IMR-90 (cell line): Measurements from ENCODE around the gene OR2J3. TPM values are rescaled to one million over a fixed set of nuclear protein-coding genes. Genes with fewer than 3 reads are reported as not detected.

Source experiments
- ATAC-seq: fragments of 200-7000 bp; cut with Tn5 transposase; 2 replicates; pipeline ENCODE4 v1.9.1; 2020; ENCODE audit warnings: low read depth, mild to moderate bottlenecking, moderate library complexity
- BruUV-seq: library from RNA; stranded (reverse); fragments of 400-500 nt; replicated peaks from 2 replicates; lab custom pipeline; 2021; lab: Mats Ljungman, UMichigan
- CTCF ChIA-PET: fragments of 300-600 bp; formaldehyde crosslinking; extraction: SDS; loops from one replicate; lab custom pipeline; 2021; ENCODE audit warnings: antibody characterized with exemption; lab: Yijun Ruan, JAX
- POLR2A ChIA-PET: fragments of 300-600 bp; sonication (Branson Sonifier 250); formaldehyde crosslinking; loops from one replicate; lab custom pipeline; 2022; ENCODE audit warnings: antibody characterized with exemption; ENCODE audit not compliant: unreplicated experiment; lab: Charles Lee
- DNase-seq: peaks from one replicate; pipeline ENCODE4 v3.0.0; 2013
- H2AFZ ChIP-seq: replicated peaks from 2 replicates; pipeline ENCODE3; 2013; ENCODE audit warnings: low read length, mild to moderate bottlenecking; ENCODE audit not compliant: poor library complexity
- H2AK5ac ChIP-seq: 2 replicates; pipeline ENCODE4 v1.6.1; 2013; ENCODE audit warnings: low read depth, low read length, inconsistent platforms
- H2AK9ac ChIP-seq: replicated peaks from 2 replicates; pipeline ENCODE3; 2013; ENCODE audit warnings: mild to moderate bottlenecking, low read depth, low read length, moderate library complexity; ENCODE audit not compliant: poor library complexity
- H2BK120ac ChIP-seq: 2 replicates; pipeline ENCODE4 v1.6.1; 2013; ENCODE audit warnings: low read depth, low read length, inconsistent platforms
- H2BK15ac ChIP-seq: 3 replicates; pipeline ENCODE4 v1.6.1; 2013; ENCODE audit warnings: low read depth, low read length, inconsistent platforms
- H2BK20ac ChIP-seq: 2 replicates; pipeline ENCODE4 v1.6.1; 2013; ENCODE audit warnings: low read depth, mild to moderate bottlenecking, inconsistent platforms, low read length, moderate library complexity
- H2BK5ac ChIP-seq: 2 replicates; pipeline ENCODE4 v1.6.1; 2013; ENCODE audit warnings: mild to moderate bottlenecking, low read depth, low read length, inconsistent platforms; ENCODE audit not compliant: poor library complexity, severe bottlenecking
- H3K14ac ChIP-seq: replicated peaks from 2 replicates; pipeline ENCODE4 v1.6.1; 2013; ENCODE audit warnings: low read depth, low read length, inconsistent platforms
- H3K18ac ChIP-seq: 2 replicates; pipeline ENCODE4 v1.6.1; 2013; ENCODE audit warnings: low read depth, low read length, control low read depth
- H3K23ac ChIP-seq: 2 replicates; pipeline ENCODE4 v1.6.1; 2013; ENCODE audit warnings: low read depth, low read length, inconsistent platforms
- H3K27ac ChIP-seq: 2 replicates; pipeline ENCODE4 v1.5.1; 2013; ENCODE audit warnings: mild to moderate bottlenecking, control low read depth, low read length; ENCODE audit not compliant: insufficient read depth
- H3K27me3 ChIP-seq: 2 replicates; pipeline ENCODE4 v1.6.1; 2013; ENCODE audit warnings: low read length; ENCODE audit not compliant: control insufficient read depth, insufficient read depth
- H3K36me3 ChIP-seq: 2 replicates; pipeline ENCODE4 v1.6.1; 2013; ENCODE audit warnings: low read length, mixed read lengths; ENCODE audit not compliant: control insufficient read depth, insufficient read depth
- H3K4ac ChIP-seq: 2 replicates; pipeline ENCODE4 v1.6.1; 2013; ENCODE audit warnings: low read depth, low read length, inconsistent platforms
- H3K4me1 ChIP-seq: 2 replicates; pipeline ENCODE4 v1.6.1; 2013; ENCODE audit warnings: low read length, mixed read lengths; ENCODE audit not compliant: control insufficient read depth, insufficient read depth
- H3K4me2 ChIP-seq: 2 replicates; pipeline ENCODE4 v1.6.1; 2013; ENCODE audit warnings: low read depth, mild to moderate bottlenecking, control low read depth, low read length, moderate library complexity
- H3K4me3 ChIP-seq: 2 replicates; pipeline ENCODE4 v1.5.1; 2013; ENCODE audit warnings: low read depth, mild to moderate bottlenecking, control low read depth, low read length, moderate library complexity; ENCODE audit not compliant: insufficient read depth
- H3K56ac ChIP-seq: 2 replicates; pipeline ENCODE4 v1.6.1; 2013; ENCODE audit warnings: low read length, inconsistent platforms; ENCODE audit not compliant: insufficient read depth; ENCODE audit errors: extremely low read depth
- H3K79me1 ChIP-seq, 2 experiments: 2 replicates each; pipeline ENCODE4 v1.6.1; 2013; ENCODE audit warnings: low read length in 2 of 2, inconsistent platforms in 1 of 2, low read depth in 1 of 2
- H3K9ac ChIP-seq: 2 replicates; pipeline ENCODE4 v1.6.1; 2013; ENCODE audit warnings: low read depth, low read length, control low read depth
- H3K9me1 ChIP-seq: 2 replicates; pipeline ENCODE4 v1.6.1; 2013; ENCODE audit warnings: low read length, inconsistent platforms; ENCODE audit not compliant: insufficient read depth
- H3K9me3 ChIP-seq: 2 replicates; pipeline ENCODE4 v1.6.1; 2013; ENCODE audit warnings: low read length; ENCODE audit not compliant: control insufficient read depth, insufficient read depth
- H4K20me1 ChIP-seq: 2 replicates; pipeline ENCODE4 v1.6.1; 2013; ENCODE audit warnings: low read length, inconsistent platforms; ENCODE audit not compliant: insufficient read depth
- H4K5ac ChIP-seq: 2 replicates; pipeline ENCODE4 v1.6.1; 2013; ENCODE audit warnings: mild to moderate bottlenecking, low read depth, low read length, control low read depth
- H4K8ac ChIP-seq, 2 experiments: 2 replicates each; pipeline ENCODE4 v1.6.1; 2013; ENCODE audit warnings: low read depth in 2 of 2, low read length in 2 of 2, control low read depth in 1 of 2, inconsistent platforms in 1 of 2
- H4K91ac ChIP-seq: 2 replicates; pipeline ENCODE4 v1.6.1; 2013; ENCODE audit warnings: low read depth, low read length, inconsistent platforms; ENCODE audit not compliant: insufficient read depth
- RCOR1 ChIP-seq: IDR thresholded peaks from 2 replicates; pipeline ENCODE4 v1.6.1; 2012; ENCODE audit warnings: mild to moderate bottlenecking, low read length, improper control_type of control experiment; ENCODE audit not compliant: insufficient replicate concordance
- WGBS, 2 experiments: methylation state at CpG; one replicate each; pipeline versions ENCODE4 v1.1.5 to v1.1.7; 2013; ENCODE audit warnings: missing lambda C conversion rate in 2 of 2; ENCODE audit not compliant: insufficient read length in 1 of 2; ENCODE audit errors: extremely low coverage in 2 of 2; 5-methylcytosine and 5-hydroxymethylcytosine counted together
- dilution Hi-C: fragments of 300-500 bp; cut with HindIII; formaldehyde crosslinking; loops from one replicate; pipeline ENCODE4 v1.14.3; 2018; ENCODE audit warnings: low sequenced_read_pairs; ENCODE audit not compliant: unreplicated experiment
- in situ Hi-C: fragments of 300-500 bp; cut with MboI; formaldehyde crosslinking; loops from 3 replicates; pipeline ENCODE4 v1.14.3; 2019; ENCODE audit warnings: low sequenced_read_pairs, inconsistent platforms, mixed read lengths
- intact Hi-C: fragments of 100-400 bp; cut with micrococcal nuclease; formaldehyde crosslinking; loops from 2 replicates; pipeline ENCODE4 v1.10.0; 2022
- polyA plus RNA-seq, 3 experiments: library from polyadenylated mRNA; depleted of rRNA; stranded (reverse); fragments of >200 nt; gene quantifications; 2 replicates each; pipeline ENCODE4 v1.2.3, GENCODE V29; 2012; ENCODE audit warnings: low replicate concordance in 1 of 3
- total RNA-seq: library from RNA; depleted of rRNA; stranded (reverse); fragments of >200 nt; gene quantifications from 2 replicates; pipeline ENCODE4 v1.2.3, GENCODE V29; 2012
- TF ChIP-seq, protein P1 (sequence below): conservative IDR thresholded peaks from 2 replicates; pipeline ENCODE4 v1.5.1; 2012; ENCODE audit warnings: mild to moderate bottlenecking, low read depth, low read length, improper control_type of control experiment

Gene OR2J3
- total and polyA plus RNA-seq, 2 of the 4 experiments (the other 2 are of a cell fraction) = not detected

DNA sequence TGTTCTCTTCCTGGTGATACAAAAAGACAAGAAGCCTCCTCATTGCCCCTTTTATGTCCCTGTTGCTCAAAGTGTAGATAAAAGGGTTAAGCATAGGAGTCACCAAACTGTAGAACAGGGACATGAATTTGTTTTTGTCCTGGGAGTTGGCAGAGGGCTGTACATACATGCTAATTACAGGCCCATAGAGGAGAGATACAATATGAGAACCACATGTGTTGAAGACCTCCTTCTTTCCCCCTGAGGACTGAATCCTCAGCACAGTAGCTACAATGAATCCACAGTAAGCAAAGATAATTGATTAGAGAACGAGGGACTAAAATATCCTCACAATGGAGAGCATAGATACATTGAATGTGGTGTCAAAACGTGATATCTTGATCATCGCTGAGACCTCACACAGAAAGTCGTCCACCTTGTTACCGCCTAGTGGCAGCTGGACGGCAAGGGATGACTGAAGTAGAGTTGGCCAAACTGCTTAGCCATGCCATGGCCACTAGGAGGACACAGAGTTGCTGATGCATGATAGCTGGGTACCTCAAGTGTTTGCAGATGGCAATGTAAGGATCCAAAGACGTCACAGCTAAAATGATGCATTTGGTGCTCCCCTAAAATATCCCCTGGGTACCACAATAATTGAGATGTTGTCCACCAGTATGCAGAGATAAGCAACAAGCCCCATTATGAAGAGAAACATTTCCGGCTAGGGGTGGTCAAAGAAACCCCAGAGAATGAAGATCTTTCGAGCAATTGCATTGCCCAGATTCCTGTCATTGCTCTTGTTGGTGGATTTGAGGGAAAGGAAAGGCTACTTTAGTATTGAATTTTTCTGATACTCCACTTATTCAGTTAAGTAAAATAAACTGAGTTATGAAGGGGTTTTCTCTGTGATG, 35.8 kb upstream of the OR2J3 start:
- no peak overlapping the region for H3K23ac ChIP-seq
- BruUV-seq = no TSS peak
- no peak overlapping the region for H3K4me3 ChIP-seq
- TF ChIP-seq RCOR1 = no peak
- TF ChIP-seq, protein P1, sequence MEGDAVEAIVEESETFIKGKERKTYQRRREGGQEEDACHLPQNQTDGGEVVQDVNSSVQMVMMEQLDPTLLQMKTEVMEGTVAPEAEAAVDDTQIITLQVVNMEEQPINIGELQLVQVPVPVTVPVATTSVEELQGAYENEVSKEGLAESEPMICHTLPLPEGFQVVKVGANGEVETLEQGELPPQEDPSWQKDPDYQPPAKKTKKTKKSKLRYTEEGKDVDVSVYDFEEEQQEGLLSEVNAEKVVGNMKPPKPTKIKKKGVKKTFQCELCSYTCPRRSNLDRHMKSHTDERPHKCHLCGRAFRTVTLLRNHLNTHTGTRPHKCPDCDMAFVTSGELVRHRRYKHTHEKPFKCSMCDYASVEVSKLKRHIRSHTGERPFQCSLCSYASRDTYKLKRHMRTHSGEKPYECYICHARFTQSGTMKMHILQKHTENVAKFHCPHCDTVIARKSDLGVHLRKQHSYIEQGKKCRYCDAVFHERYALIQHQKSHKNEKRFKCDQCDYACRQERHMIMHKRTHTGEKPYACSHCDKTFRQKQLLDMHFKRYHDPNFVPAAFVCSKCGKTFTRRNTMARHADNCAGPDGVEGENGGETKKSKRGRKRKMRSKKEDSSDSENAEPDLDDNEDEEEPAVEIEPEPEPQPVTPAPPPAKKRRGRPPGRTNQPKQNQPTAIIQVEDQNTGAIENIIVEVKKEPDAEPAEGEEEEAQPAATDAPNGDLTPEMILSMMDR = peak; percentile 23; the same call in 1 of the 2 replicates
- no peaks in the 10 kb centered on the region for H4K20me1 ChIP-seq
- H2BK15ac ChIP-seq = no peak overlapping the region
- no peak overlapping the region for H2AK9ac ChIP-seq
- CTCF ChIA-PET = no interaction called here
- H2BK5ac ChIP-seq = no peak overlapping the region
- no peak overlapping the region for H3K4ac ChIP-seq
- in situ Hi-C loops (no loop called here), dilution Hi-C loops (no loop called here), intact Hi-C loops (no loop called here)
- no peak overlapping the region for H3K18ac ChIP-seq
- H3K9me1 ChIP-seq = no peaks in the 10 kb centered on the region
- no peak overlapping the region for H3K27ac ChIP-seq
- POLR2A ChIA-PET = no interaction called here
- H3K27me3 ChIP-seq = no peaks in the 10 kb centered on the region
- no peak overlapping the region for H4K91ac ChIP-seq
- H2AFZ ChIP-seq = no peak overlapping the region
- no peak overlapping the region for H4K5ac ChIP-seq
- H2BK20ac ChIP-seq = no peak overlapping the region
- no peak overlapping the region for H3K9ac ChIP-seq
- no peaks in the 10 kb centered on the region for H3K36me3 ChIP-seq
- H3K4me1 ChIP-seq = no peaks in the 10 kb centered on the region
- ATAC-seq (no peak), DNase-seq (no peak)
- WGBS, 2 experiments = 0% methylated on average over 1 of the region's 9 CpGs; no CpG with 5 or more reads in 1 of the 2 experiments
- H3K79me1 ChIP-seq = no peaks in the 10 kb centered on the region
- H3K56ac ChIP-seq = no peak overlapping the region
- no peak overlapping the region for H3K14ac ChIP-seq
- H2BK120ac ChIP-seq = no peak overlapping the region
- H3K9me3 ChIP-seq = no peaks in the 10 kb centered on the region; the same call in 1 of the 2 replicates
- H4K8ac ChIP-seq = no peak overlapping the region
- H3K4me2 ChIP-seq = no peak overlapping the region
- no peak overlapping the region for H2AK5ac ChIP-seq
